PFSK-1 (cell line): Measurements from ENCODE around the gene EMSY.

ENCODE experiments used
- POLR2AphosphoS5 ChIP-seq: IDR thresholded peaks from 2 replicates; pipeline ENCODE4 v1.6.1; 2012; ENCODE audit warnings: low read depth, mild to moderate bottlenecking, control low read depth, low read length, moderate library complexity
- TF ChIP-seq, protein P1 (sequence below), 2 experiments: IDR thresholded peaks; 2 replicates each; pipeline versions ENCODE4 v1.6.1 to v1.8.0; 2011 to 2012; ENCODE audit warnings: low read depth in 2 of 2, low read length in 2 of 2, control low read depth in 1 of 2, inconsistent platforms in 1 of 2, mild to moderate bottlenecking in 1 of 2, moderate library complexity in 1 of 2; ENCODE audit not compliant: insufficient read depth in 1 of 2

DNA sequence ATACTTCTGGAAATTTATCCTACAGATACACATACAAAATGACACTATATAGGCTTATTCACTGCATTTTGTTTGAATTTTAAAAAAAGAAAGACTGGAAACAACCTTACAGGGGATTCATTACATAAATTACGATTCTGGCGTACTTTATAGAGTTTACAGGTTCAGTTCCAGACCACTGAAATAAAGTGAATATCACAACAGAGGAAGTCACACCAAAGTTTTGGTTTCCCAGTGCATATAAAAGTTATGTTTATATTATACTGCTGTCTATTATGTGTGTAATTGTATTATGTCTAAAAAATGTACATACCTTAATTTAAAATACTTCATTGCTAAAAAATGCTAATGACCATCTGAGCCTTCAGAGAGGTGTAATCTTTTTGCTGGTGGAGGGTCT, 62.0 kb downstream of the EMSY start:
- TF ChIP-seq POLR2AphosphoS5, result no peak
- TF ChIP-seq, protein P1, sequence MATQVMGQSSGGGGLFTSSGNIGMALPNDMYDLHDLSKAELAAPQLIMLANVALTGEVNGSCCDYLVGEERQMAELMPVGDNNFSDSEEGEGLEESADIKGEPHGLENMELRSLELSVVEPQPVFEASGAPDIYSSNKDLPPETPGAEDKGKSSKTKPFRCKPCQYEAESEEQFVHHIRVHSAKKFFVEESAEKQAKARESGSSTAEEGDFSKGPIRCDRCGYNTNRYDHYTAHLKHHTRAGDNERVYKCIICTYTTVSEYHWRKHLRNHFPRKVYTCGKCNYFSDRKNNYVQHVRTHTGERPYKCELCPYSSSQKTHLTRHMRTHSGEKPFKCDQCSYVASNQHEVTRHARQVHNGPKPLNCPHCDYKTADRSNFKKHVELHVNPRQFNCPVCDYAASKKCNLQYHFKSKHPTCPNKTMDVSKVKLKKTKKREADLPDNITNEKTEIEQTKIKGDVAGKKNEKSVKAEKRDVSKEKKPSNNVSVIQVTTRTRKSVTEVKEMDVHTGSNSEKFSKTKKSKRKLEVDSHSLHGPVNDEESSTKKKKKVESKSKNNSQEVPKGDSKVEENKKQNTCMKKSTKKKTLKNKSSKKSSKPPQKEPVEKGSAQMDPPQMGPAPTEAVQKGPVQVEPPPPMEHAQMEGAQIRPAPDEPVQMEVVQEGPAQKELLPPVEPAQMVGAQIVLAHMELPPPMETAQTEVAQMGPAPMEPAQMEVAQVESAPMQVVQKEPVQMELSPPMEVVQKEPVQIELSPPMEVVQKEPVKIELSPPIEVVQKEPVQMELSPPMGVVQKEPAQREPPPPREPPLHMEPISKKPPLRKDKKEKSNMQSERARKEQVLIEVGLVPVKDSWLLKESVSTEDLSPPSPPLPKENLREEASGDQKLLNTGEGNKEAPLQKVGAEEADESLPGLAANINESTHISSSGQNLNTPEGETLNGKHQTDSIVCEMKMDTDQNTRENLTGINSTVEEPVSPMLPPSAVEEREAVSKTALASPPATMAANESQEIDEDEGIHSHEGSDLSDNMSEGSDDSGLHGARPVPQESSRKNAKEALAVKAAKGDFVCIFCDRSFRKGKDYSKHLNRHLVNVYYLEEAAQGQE (IDR thresholded peaks at IDR 0.05; ENCODE audit: insufficient read depth in 1 of 2, low read depth in 2 of 2, low read length in 2 of 2), result no peak
